ENCODE results near the gene PFKFB4.

- TF ChIP-seq SETDB1 (IDR thresholded peaks at IDR 0.05; ENCODE audit: insufficient read length, low read length), result no peak
- TF ChIP-seq ZNF585B (tag by site-specific recombination; IDR thresholded peaks at IDR 0.05), result no peak
- TF ChIP-seq, protein P1, sequence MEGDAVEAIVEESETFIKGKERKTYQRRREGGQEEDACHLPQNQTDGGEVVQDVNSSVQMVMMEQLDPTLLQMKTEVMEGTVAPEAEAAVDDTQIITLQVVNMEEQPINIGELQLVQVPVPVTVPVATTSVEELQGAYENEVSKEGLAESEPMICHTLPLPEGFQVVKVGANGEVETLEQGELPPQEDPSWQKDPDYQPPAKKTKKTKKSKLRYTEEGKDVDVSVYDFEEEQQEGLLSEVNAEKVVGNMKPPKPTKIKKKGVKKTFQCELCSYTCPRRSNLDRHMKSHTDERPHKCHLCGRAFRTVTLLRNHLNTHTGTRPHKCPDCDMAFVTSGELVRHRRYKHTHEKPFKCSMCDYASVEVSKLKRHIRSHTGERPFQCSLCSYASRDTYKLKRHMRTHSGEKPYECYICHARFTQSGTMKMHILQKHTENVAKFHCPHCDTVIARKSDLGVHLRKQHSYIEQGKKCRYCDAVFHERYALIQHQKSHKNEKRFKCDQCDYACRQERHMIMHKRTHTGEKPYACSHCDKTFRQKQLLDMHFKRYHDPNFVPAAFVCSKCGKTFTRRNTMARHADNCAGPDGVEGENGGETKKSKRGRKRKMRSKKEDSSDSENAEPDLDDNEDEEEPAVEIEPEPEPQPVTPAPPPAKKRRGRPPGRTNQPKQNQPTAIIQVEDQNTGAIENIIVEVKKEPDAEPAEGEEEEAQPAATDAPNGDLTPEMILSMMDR (tag by site-specific recombination; IDR thresholded peaks at IDR 0.05), result no peak
- TF ChIP-seq OSR2 (tag by site-specific recombination; IDR thresholded peaks at IDR 0.05), result no peak
- TF ChIP-seq, protein P2, sequence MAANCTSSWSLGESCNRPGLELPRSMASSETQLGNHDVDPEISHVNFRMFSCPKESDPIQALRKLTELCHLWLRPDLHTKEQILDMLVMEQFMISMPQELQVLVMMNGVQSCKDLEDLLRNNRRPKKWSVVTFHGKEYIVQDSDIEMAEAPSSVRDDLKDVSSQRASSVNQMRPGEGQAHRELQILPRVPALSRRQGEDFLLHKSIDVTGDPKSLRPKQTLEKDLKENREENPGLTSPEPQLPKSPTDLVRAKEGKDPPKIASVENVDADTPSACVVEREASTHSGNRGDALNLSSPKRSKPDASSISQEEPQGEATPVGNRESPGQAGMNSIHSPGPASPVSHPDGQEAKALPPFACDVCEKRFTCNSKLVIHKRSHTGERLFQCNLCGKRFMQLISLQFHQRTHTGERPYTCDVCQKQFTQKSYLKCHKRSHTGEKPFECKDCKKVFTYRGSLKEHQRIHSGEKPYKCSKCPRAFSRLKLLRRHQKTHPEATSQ (tag by site-specific recombination; IDR thresholded peaks at IDR 0.05), result no peak
- TF ChIP-seq, protein P3, sequence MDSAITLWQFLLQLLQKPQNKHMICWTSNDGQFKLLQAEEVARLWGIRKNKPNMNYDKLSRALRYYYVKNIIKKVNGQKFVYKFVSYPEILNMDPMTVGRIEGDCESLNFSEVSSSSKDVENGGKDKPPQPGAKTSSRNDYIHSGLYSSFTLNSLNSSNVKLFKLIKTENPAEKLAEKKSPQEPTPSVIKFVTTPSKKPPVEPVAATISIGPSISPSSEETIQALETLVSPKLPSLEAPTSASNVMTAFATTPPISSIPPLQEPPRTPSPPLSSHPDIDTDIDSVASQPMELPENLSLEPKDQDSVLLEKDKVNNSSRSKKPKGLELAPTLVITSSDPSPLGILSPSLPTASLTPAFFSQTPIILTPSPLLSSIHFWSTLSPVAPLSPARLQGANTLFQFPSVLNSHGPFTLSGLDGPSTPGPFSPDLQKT (IDR thresholded peaks at IDR 0.05; ENCODE audit: borderline replicate concordance, low read depth, low read length), result no peak
- no peak for TF ChIP-seq ZNF658 (tag by site-specific recombination; IDR thresholded peaks at IDR 0.05)
- TF ChIP-seq ZNF48 (tag by site-specific recombination; IDR thresholded peaks at IDR 0.05), result no peak
Measured at GRCh38 chr3:48581621-48582481, 25.2 kb upstream of the PFKFB4 start.
